ENCODE results near the gene ARHGAP19. TPM values are rescaled to one million over a fixed set of nuclear protein-coding genes. Genes with fewer than 3 reads are reported as not detected.

ARHGAP19 gene
- total RNA-seq, 2 donors from 2014 or later: 2.6 to 7.3 TPM

DNA sequence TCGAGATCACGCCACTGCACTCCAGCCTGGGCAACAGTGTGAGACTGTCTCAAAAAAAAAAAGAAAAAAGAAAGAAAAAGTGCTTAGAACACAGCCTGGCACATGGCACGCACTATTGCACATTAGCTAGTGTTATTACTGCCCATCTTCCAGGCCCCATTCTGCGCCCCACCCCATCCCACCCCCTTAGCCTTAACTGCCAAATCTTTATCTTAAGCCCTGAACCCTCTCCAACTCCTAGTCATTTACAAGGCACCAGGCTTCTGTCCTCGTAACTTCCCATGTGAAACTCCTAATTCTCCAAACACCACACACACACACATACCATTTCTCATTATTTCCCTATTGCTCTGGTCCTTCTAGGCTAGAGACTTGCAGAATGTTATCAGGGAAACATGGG lies 37.3 kb upstream of the ARHGAP19 start:
- ATAC-seq: no peak
- H3K4me1 ChIP-seq: peaks cover 59% of the 10 kb centered on the region
- DNase-seq: no peak
- no peaks in the 10 kb centered on the region for H3K27me3 ChIP-seq
- no peaks in the 10 kb centered on the region for H3K36me3 ChIP-seq (replicated peaks in 1 of 2; ENCODE audit: insufficient read depth in 1 of 2, low read depth in 2 of 2)
- TF ChIP-seq POLR2A (IDR thresholded peaks at IDR 0.05) (no peak), CTCF (IDR thresholded peaks at IDR 0.05) (no peak)
- WGBS, 2 donors: 61 to 66% methylated on average over 5 of the region's 5 CpGs
- intact Hi-C loops (cut with DNase I): no loop called here
- no peaks in the 10 kb centered on the region for H3K9me3 ChIP-seq
- H3K4me3 ChIP-seq: no peak overlapping the region
- peak overlapping the region in 3 of 4 donors; percentile 2 to 66 (median 64) for H3K27ac ChIP-seq

DNA sequence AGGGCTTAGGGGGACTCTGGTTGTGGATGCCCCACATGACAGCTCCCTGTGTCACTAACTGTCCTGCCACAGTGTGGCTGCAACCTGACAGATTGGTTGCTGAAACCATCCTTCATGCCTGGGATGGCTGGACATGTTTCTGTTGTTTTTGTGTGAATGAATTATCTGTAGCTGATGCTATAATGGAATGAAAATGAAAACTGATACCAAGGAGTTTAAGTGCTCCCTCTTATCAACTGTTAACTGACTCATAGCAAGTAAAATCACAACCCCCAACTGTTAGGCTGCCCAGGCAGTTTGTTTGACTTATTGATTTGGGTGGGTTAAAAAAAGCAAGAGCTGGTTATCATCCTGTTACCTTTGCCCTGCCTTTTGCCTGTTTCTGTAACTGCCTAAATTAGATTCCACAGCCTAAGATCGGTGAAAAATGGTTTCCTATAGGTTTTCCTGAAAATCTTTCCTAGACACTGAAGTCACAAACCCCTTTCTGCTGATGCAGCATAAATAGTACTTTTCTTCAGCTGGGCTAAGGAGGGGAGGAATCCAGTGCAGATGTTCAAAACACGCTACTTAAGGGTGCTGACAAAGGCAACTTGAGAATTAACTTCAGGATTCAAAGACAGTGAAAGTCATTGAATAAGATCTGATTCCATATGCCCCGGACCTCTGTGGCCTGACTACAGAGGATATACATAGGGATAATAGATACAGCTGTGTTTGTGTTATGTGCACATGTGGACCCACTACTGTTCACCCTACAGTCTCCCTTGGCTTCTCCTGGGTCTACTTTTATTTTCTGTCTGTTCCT lies 36.4 kb upstream of the ARHGAP19 start:
- DNase-seq: peak; percentile 31 to 60 (median 42)
- no peaks in the 10 kb centered on the region for H3K36me3 ChIP-seq (replicated peaks in 1 of 2; ENCODE audit: insufficient read depth in 1 of 2, low read depth in 2 of 2)
- intact Hi-C loops (cut with DNase I): no loop called here
- no peaks in the 10 kb centered on the region for H3K9me3 ChIP-seq
- no peak for TF ChIP-seq POLR2A (IDR thresholded peaks at IDR 0.05)
- TF ChIP-seq CTCF (IDR thresholded peaks at IDR 0.05): peak in 1 of 7 experiments; percentile 3
- peaks cover 59% of the 10 kb centered on the region for H3K4me1 ChIP-seq
- WGBS, 2 donors: 29 to 40% methylated on average over 3 of the region's 3 CpGs
- no peaks in the 10 kb centered on the region for H3K27me3 ChIP-seq
- peak; percentile 58 for ATAC-seq
- peak overlapping the region; percentile 53 to 72 (median 65) for H3K27ac ChIP-seq
- no peak overlapping the region for H3K4me3 ChIP-seq

GRCh38 chr10:97327348-97328294 lies 35.2 kb upstream of the ARHGAP19 start:
- ATAC-seq: peak; percentile 75
- H3K36me3 ChIP-seq (replicated peaks in 1 of 2; ENCODE audit: insufficient read depth in 1 of 2, low read depth in 2 of 2): no peaks in the 10 kb centered on the region
- no peaks in the 10 kb centered on the region for H3K9me3 ChIP-seq
- DNase-seq: peak; percentile 27 to 57 (median 54)
- H3K27me3 ChIP-seq: no peaks in the 10 kb centered on the region
- WGBS, 2 donors: 25 to 30% methylated on average over 7 of the region's 7 CpGs
- intact Hi-C loops (cut with DNase I): no loop called here
- H3K4me3 ChIP-seq: no peak overlapping the region
- H3K4me1 ChIP-seq: peaks cover 58% of the 10 kb centered on the region
- peak overlapping the region; percentile 53 to 72 (median 65) for H3K27ac ChIP-seq
- TF ChIP-seq POLR2A (IDR thresholded peaks at IDR 0.05) (peak in 1 of 3 donors; percentile 17), CTCF (IDR thresholded peaks at IDR 0.05) (no peak)

- 84% methylated on average over 9 of the region's 9 CpGs for WGBS, 2 donors
- H3K27me3 ChIP-seq: no peaks in the 10 kb centered on the region
- H3K27ac ChIP-seq: no peak overlapping the region
- no peak overlapping the region for H3K4me3 ChIP-seq
- TF ChIP-seq POLR2A (IDR thresholded peaks at IDR 0.05): no peak
- no peak for TF ChIP-seq CTCF (IDR thresholded peaks at IDR 0.05)
- ATAC-seq (no peak), DNase-seq (no peak)
- H3K36me3 ChIP-seq (replicated peaks in 1 of 2; ENCODE audit: insufficient read depth in 1 of 2, low read depth in 2 of 2): no peaks in the 10 kb centered on the region
- no peaks in the 10 kb centered on the region for H3K9me3 ChIP-seq
- H3K4me1 ChIP-seq: peaks cover 52% of the 10 kb centered on the region
- intact Hi-C loops (cut with DNase I): no loop called here
Observed at GRCh38 chr10:97325754-97326153, 33.3 kb upstream of the ARHGAP19 start.
